ENCODE results near the gene RNH1.

- no peak for TF ChIP-seq CTCF (IDR thresholded peaks at IDR 0.05; ENCODE audit: low read depth, low read length)
- TF ChIP-seq MYC (IDR thresholded peaks at IDR 0.05; ENCODE audit: low read depth, low read length) = no peak
- no peak for TF ChIP-seq POLR2A (IDR thresholded peaks at IDR 0.05; ENCODE audit: extremely low read depth, insufficient read length)
- no peak for TF ChIP-seq MAX (IDR thresholded peaks at IDR 0.05; ENCODE audit: low read depth, low read length)
Measured at GRCh38 chr11:502288-503178, 4.5 kb downstream of the RNH1 start.
